Activated CD4-positive, alpha-beta T cell treated with anti-CD3 and anti-CD28 coated beads, Interleukin-2, Interleukin-4, amounts not matched to agents 100 ng/mL and 50 ng/mL, durations not matched to agents 16 hours and 8 hours (primary cell): ENCODE measurements around the gene KTN1.

Experiments used
- DNase-seq: peaks from one replicate; pipeline ENCODE4 v3.0.0-alpha.2; 2020; ENCODE audit warnings: low spot score

KTN1 gene

DNA sequence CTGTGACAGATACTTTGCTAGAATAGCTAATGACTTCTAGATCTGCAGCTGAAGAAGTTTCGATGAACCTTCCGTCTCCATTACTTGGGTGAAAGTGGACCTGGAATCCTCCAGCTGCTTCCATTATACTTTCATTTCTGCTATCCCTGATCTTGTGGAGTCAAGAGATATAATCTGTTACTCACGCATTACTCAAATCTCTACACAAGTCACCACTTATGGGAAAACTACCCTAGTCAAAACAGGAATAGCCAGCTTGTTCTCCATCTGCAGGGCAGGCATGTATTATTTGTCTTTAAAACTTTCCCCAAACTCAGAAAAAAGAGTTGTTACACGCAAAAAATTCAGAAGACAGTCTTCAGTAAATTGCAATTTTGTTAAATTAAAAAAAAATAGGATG is 2.8 kb upstream of the KTN1 start:
- DNase-seq, result peak; percentile 76

GRCh38 chr14:55578511-55578910 is 1.5 kb upstream of the KTN1 start:
- DNase-seq, result no peak

- peak; percentile 43 for DNase-seq
Measured at GRCh38 chr14:55580470-55581341, 699 bp downstream of the KTN1 start.

DNA sequence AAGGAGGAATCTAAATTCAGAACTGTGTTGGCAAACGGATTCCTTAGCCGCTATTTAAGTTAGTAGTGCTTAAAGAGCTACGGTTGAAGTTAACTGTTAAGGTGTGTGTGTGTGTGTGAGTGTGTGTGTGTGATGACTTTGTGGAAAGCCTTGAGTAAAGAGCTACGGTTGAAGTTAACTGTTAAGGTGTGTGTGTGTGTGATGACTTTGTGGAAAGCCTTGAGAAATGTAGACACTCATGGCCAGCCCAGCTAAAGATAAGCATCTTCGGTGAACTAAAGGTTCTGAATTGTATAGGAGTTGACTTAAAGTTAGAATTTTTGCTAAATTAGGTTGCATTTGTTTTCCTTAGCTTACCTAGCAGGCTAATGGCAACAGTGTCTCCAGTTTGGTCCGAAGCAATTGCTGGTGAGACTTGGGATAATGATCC is 1.4 kb downstream of the KTN1 start:
- peak; percentile 21 for DNase-seq

GRCh38 chr14:55582746-55583145 is 2.7 kb downstream of the KTN1 start:
- no peak for DNase-seq

DNA sequence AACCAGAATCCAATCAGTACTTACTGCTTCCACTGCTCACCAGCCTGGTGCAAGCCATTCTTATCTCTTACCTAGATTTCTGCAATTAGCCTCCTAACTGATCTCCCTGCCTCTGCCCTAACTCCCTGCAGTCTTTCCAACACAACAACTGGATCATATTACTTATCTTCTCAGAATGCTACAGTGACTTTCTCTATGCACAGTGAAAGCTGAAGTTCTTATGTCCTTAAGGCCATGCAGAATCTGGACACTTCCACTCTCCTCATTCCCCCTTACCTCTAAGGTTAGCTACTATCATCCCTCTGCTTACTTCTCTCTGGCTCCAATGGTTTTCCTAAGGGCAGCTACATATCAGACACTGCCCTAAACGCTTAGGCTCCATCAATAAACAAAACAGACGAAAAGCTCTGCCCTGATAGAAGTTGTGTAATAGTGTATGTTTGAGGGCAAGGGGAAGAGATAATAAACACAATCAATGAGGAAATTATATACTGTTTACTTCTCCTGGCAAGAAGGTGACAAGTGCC is 4.0 kb downstream of the KTN1 start:
- no peak for DNase-seq

GRCh38 chr14:55585854-55586253 is 5.8 kb downstream of the KTN1 start:
- no peak for DNase-seq

GRCh38 chr14:55586411-55586810 is 6.4 kb downstream of the KTN1 start:
- DNase-seq, result no peak

- DNase-seq, result no peak
Measured at GRCh38 chr14:55587847-55588246, 7.8 kb downstream of the KTN1 start.

- DNase-seq, result no peak
Measured at GRCh38 chr14:55588259-55588699, 8.3 kb downstream of the KTN1 start.

DNA sequence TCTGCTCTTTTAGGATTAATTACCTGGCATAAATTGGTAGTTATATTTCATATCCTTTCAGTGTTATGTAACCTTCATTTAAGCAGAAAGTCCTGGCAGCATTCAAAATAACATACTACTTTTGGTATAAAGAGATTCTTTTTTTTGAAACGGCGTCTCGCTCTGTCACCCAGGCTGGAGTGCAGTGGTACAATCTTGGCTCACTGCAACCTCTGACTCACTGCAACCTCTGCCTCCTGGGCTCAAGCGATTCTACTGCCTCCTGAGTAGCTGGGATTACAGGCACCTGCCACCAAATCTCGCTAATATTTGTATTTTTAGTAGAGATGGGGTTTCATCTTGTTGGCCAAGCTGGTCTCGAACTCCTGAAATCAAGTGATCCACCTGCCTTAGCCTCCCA is 9.2 kb downstream of the KTN1 start:
- DNase-seq, result no peak

DNA sequence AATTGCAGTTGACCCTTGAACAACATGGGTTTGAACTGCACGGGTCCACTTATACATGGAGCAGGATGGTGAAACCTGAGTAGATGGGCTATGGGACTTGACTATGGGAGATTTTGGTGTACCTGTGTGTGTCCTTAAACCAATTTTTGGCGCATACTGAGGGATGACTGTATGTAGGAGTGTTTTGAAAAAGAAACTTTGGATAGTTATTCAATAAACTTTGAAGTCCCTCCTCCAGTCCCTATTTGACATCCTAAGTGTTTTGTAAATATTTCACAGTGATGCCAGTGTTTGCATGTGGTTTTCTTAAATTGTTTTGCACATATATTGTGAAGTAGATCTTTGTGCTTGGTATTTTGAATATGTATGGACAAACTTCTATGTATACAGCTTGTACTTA is 12.4 kb downstream of the KTN1 start:
- DNase-seq, result no peak

- DNase-seq, result no peak
Measured at GRCh38 chr14:55593698-55594097, 13.7 kb downstream of the KTN1 start.

- DNase-seq, result no peak
Measured at GRCh38 chr14:55599250-55599879, 19.4 kb downstream of the KTN1 start.

DNA sequence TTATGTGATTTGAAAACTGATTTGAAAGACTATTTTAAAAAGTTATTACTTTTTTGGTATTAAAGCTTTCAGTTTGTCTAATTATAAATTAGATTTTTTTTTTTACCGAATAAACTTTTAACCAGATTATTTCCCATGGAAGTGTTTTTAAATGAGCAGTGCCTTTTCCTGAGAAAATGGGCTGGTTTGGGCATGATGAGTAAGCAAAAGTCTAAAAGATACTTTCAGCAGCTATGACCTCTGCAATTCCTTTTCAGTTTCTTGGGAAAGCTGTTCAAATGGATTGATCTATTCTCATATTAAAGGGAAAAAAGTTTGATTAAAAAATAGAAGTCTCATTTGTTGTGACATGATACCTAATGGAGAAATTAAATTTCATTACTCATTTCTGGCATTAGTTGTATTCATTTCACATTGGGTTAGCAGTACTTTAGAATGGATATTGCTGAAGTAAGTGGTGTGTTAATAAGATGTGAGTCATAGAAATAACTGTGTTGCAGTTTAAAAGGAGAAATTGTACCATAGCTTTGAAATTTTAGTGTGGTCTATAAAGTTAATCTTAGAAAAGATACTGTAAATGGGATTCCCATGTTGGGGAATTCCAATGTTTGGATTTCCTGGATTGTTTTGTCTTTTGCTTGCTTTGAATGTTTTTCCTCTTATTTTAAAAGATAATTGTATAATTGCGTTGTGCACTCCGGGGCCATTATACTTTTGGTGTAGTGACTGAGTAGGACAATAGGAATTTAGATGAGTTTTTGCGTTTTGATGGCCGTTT is 21.0 kb downstream of the KTN1 start:
- peak; percentile 13 for DNase-seq

DNA sequence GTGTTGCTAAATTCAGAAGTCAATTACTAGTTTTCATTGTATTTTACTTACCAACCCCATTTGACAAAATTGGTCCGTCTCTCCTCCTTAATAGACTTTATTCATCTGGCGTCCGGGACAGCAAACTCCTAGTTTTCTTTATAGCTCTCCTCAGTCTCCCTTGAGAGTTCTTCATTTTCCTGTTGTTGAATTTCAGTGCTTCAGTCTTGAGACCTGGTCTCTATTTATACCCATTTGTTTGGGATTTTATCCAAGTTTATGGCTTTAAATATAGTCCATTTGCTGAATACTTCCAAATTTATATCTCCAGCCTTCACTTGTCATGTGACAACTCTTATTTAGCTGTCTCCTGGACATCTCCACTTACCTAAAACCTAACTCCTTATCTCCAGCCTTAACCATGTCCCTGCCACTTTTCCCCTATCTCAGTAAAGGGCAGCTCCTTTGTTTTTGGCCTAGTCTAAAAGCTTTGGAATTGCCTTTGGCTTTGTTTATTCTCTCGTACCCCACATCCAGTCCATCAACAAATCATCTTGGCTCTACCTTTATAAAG is 23.5 kb downstream of the KTN1 start:
- DNase-seq, result no peak

DNA sequence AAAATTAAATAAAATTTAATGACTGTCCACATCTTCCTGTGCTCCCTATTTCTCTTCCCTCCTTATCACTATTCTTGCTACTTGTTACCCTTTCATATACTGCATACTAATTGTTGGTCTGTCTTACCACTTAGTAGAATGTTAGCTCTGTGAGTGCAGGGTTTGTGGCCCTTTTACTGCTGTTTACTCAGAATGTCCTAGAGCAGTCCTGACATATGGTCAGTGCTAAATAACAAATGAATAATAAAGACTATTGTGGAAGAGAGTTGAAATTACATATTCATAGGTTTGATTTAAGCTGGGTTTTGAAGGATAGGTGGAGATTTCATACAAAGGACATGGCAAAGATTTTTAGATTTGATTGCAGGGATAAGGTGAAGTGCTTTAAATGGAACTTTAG is 24.5 kb downstream of the KTN1 start:
- no peak for DNase-seq

DNA sequence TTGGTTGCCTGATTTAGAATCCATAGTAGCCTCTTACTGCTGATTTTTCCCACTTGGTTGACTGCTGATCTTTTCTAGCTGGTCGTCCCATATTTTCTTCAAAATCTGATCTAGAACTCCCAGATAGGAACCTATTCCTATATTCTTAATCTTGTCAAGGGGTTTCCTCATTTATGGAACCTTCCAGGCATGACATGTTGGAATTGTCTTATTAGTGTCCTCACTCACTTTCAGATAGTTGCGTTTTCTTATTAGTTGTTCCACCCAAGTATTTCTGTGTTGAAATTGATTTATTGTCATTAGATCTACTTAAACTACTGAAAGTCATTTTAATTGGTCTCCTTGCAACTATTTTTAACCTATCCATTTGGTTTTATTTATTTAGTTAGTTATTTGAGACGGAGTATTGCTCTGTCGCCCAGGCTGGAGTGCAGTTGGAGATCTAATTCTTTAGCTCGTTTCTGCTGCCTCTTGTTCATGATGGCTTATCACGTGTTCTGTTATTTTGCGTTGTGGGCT is 25.0 kb downstream of the KTN1 start:
- DNase-seq, result no peak

DNA sequence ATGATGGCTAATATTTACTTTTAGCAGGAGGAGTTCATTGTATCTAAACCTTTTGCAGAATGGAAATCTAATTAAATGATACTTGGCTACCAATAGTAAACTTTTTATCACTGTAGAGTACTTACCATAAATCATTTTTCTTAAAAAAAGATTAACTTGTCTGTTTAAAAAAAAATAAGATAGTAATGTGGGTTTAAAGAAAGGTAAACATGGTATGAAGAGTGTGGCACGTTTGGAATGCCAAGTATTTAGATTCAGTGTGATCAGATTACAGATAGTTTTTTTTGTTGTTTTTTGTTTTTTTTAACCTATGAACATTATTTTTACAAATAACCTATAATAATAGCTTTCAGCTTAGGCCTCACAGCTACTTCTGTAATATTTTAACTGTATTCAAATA is 25.8 kb downstream of the KTN1 start:
- DNase-seq, result no peak

DNA sequence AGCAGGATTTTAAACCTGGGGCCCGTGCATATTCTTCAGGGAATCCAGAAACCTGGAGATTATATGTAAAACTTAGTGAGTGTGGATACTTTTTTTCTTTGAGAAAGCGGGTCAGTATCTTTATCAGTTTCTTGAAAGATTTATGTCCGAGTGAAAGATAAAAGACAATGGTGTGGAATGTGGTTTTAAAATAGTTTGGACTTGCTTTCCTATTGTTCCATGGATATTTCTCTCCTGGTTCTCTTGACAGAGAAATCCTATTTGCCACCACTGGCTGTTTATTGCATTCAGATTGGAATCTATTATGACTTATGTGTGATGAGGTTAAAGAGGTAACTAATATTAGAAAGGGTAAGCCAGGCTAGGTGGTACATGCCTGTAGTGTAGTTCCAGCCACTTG is 27.4 kb downstream of the KTN1 start:
- DNase-seq, result no peak

DNA sequence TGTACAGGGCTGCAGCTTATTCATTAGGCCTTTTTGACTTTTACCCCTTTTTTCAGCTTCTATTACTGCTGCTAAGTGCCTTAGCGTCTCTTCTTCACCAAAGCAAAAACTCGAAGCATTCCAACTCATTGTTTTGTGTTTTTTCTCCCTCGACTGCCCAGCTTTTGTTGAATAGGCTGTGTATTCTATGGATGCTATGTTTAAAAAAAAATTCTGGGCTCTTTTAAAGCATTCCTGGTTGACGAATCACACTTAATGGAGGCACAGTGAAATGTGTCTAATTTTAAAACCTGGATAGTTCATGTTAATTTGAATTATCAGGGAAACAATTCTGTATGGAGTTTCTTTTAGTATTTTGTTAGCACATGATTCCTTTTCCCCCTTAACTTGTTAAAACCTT is 29.7 kb downstream of the KTN1 start:
- DNase-seq, result no peak
